Measurements from ENCODE around the gene MYO15A.

DNA sequence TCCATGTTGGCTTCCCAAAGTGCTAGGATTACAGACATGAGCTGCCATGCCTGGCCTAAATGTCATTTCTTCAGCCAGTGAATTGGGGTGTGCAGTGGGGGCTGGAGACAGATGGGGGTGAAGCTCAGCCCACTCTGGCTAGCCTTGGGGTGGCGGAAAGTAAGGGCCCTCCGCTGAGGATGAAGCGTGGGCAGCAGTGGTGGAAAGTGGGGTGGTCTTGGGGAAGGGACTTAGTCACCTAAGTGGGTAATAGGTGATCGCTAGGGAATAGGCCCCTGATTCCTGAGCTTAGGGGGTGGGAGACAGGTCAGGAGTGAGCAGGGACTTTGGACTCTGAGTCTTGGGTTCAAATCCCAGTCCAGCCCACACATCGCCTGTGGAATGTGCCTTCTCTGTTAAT is 119.1 kb downstream of the MYO15A start:
- TF ChIP-seq, protein P1, sequence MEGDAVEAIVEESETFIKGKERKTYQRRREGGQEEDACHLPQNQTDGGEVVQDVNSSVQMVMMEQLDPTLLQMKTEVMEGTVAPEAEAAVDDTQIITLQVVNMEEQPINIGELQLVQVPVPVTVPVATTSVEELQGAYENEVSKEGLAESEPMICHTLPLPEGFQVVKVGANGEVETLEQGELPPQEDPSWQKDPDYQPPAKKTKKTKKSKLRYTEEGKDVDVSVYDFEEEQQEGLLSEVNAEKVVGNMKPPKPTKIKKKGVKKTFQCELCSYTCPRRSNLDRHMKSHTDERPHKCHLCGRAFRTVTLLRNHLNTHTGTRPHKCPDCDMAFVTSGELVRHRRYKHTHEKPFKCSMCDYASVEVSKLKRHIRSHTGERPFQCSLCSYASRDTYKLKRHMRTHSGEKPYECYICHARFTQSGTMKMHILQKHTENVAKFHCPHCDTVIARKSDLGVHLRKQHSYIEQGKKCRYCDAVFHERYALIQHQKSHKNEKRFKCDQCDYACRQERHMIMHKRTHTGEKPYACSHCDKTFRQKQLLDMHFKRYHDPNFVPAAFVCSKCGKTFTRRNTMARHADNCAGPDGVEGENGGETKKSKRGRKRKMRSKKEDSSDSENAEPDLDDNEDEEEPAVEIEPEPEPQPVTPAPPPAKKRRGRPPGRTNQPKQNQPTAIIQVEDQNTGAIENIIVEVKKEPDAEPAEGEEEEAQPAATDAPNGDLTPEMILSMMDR (IDR thresholded peaks at IDR 0.05), result no peak
- no peak for TF ChIP-seq POLR2A (IDR thresholded peaks at IDR 0.05)
- TF ChIP-seq EP300 (IDR thresholded peaks at IDR 0.05), result no peak
